Sigmoid colon (tissue), 7 donors: ENCODE data around the gene CBX7. TPM values are rescaled to one million over a fixed set of nuclear protein-coding genes. Genes with fewer than 3 reads are reported as not detected.

Experiments
- DNase-seq: peaks from one replicate; pipeline ENCODE4 v3.0.0-alpha.2; 2019
- H3K27ac ChIP-seq, 4 donors: fragments of 200-600 bp; sonication (generic); one replicate each; pipeline ENCODE4 v1.5.1; 2016 to 2019; ENCODE audit warnings: mild to moderate bottlenecking in 1 of 4
- H3K27me3 ChIP-seq, 3 donors: fragments of 200-600 bp; sonication (generic); one replicate each; pipeline ENCODE4 v1.5.1; 2019; ENCODE audit warnings: mild to moderate bottlenecking in 1 of 3
- H3K36me3 ChIP-seq, 4 donors: fragments of 200-600 bp; sonication (generic); one replicate each; pipeline ENCODE4 v1.5.1; 2016 to 2019
- H3K4me1 ChIP-seq, 4 donors: fragments of 200-600 bp; sonication (generic); one replicate each; pipeline ENCODE4 v1.5.1; 2017 to 2019
- H3K4me3 ChIP-seq, 4 donors: fragments of 200-600 bp; sonication (generic); one replicate each; pipeline ENCODE4 v1.5.1; 2017 to 2019; ENCODE audit warnings: mild to moderate bottlenecking in 2 of 4, moderate library complexity in 1 of 4
- H3K9me3 ChIP-seq, 4 donors: fragments of 200-600 bp in 3 of 4; sonication (generic) in 3 of 4; one replicate each; pipeline versions ENCODE4 v1.5.1 to v1.6.1; 2013 to 2019
- EP300 ChIP-seq, 4 donors: sonication (generic); formaldehyde crosslinking; IDR thresholded peaks; one replicate each; pipeline ENCODE4 v1.6.1; 2017; ENCODE audit warnings: antibody characterized with exemption in 4 of 4
- POLR2A ChIP-seq, 2 donors: fragments of 450-650 bp; IDR thresholded peaks; one replicate each; pipeline ENCODE4 v1.6.1; 2016; ENCODE audit warnings: antibody characterized with exemption in 2 of 2, mild to moderate bottlenecking in 2 of 2, moderate library complexity in 2 of 2
- POLR2AphosphoS5 ChIP-seq, 4 donors: sonication (generic); formaldehyde crosslinking; IDR thresholded peaks; one replicate each; pipeline ENCODE4 v1.6.1; 2017; ENCODE audit warnings: antibody characterized with exemption in 4 of 4
- WGBS, 2 donors: extraction: QIAGEN DNeasy Blood & Tissue Kit; methylation state at CpG; one replicate each; pipeline ENCODE4 v1.1.7; 2013; 5-methylcytosine and 5-hydroxymethylcytosine counted together
- intact Hi-C: fragments of 100-400 bp; cut with DNase I; formaldehyde crosslinking; loops from one replicate; pipeline ENCODE4 v1.15.1; 2023
- polyA plus RNA-seq, 3 donors: library from polyadenylated mRNA; stranded (reverse); fragments of 200-250 nt; gene quantifications; one replicate each; pipeline ENCODE4 v1.2.3, GENCODE V29; 2013
- total RNA-seq, 4 donors: library from RNA; depleted of rRNA; stranded (reverse); fragments of >200 nt; gene quantifications; one replicate each; pipeline ENCODE4 v1.1.0, GENCODE V29; 2016
- TF ChIP-seq, protein P1 (sequence below), 4 experiments: fragments of 450-650 bp in 3 of 4; fragments of 200-600 bp in 1 of 4; IDR thresholded peaks; one replicate each; pipeline ENCODE4 v1.5.1; 2016 to 2019; ENCODE audit warnings: antibody characterized with exemption in 4 of 4, mild to moderate bottlenecking in 3 of 4, moderate library complexity in 2 of 4
- donor health status: healthy with polysubstance abuse.
- donor health status: Bipolar disorder and iron deficiency.
- donor health status: healthy.

CBX7 gene
- total and polyA plus RNA-seq, 7 donors, result 10.9 to 166 (median 108) TPM

DNA sequence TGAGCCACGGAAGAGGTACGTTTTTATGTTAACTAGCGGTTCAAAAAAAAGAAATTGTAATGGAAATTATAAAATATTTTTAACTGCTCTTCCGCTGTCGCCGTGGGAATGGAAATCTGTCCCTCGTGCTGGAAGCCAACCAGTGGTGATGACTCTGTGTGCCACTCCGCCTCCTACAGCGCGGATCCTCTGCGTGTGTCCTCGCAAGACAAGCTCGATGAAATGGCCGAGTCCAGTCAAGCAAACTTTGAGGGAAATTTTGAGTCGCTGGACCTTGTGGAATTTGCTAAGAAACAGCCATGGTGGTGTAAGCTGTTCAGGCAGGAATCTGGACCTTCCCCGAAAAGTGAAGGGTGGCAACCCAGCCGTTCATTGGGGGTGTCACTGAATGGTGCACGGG, 2.9 kb upstream of the CBX7 start:
- Histone ChIP-seq H3K9me3 (no peaks in the 10 kb centered on the region), H3K4me3 (no peak overlapping the region), H3K27ac (no peak overlapping the region), H3K27me3 (no peaks in the 10 kb centered on the region), H3K4me1 (peaks cover 0 to 26% (median 14%) of the 10 kb centered on the region in 4 donors), H3K36me3 (no peaks in the 10 kb centered on the region)
- intact Hi-C loops, result no loop called here
- TF ChIP-seq, protein P1, sequence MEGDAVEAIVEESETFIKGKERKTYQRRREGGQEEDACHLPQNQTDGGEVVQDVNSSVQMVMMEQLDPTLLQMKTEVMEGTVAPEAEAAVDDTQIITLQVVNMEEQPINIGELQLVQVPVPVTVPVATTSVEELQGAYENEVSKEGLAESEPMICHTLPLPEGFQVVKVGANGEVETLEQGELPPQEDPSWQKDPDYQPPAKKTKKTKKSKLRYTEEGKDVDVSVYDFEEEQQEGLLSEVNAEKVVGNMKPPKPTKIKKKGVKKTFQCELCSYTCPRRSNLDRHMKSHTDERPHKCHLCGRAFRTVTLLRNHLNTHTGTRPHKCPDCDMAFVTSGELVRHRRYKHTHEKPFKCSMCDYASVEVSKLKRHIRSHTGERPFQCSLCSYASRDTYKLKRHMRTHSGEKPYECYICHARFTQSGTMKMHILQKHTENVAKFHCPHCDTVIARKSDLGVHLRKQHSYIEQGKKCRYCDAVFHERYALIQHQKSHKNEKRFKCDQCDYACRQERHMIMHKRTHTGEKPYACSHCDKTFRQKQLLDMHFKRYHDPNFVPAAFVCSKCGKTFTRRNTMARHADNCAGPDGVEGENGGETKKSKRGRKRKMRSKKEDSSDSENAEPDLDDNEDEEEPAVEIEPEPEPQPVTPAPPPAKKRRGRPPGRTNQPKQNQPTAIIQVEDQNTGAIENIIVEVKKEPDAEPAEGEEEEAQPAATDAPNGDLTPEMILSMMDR (IDR thresholded peaks at IDR 0.05), result no peak
- TF ChIP-seq POLR2AphosphoS5 (IDR thresholded peaks at IDR 0.05) (no peak), POLR2A (IDR thresholded peaks at IDR 0.05) (no peak), EP300 (IDR thresholded peaks at IDR 0.05) (no peak)
- WGBS, 2 donors, result 83 to 89% methylated on average over 18 of the region's 18 CpGs
- DNase-seq, result no peak

DNA sequence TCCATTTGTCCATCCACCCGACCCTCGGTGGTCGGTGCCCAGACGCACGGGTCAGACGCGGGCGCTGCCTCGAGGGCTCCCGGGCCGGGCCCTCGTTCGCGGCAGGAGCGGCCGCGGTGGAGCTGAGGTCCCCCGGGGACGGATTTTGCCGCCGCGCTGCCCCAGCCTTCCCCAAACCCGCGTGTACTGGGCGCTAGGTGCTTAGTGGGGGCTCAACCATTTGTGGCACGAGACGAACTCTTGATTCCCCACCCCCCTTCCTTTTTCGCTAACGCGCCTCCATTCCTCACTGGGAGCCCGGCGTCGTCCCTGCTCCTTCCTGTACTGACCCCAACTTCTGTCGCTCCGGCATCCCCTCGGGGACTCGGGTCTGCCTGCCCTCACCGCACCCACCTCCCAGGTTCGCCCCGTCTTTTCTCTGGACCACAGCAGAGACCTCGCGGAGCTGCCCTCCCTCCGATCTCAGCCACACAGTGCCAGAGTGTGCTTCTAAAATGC, 789 bp upstream of the CBX7 start:
- TF ChIP-seq POLR2AphosphoS5 (IDR thresholded peaks at IDR 0.05), result no peak
- no peak for TF ChIP-seq POLR2A (IDR thresholded peaks at IDR 0.05)
- peaks cover 0 to 10% (median 0%) of the 10 kb centered on the region in 4 donors for H3K36me3 ChIP-seq
- H3K4me3 ChIP-seq, result peak overlapping the region; percentile 46 to 99 (median 86)
- intact Hi-C loops, result loop anchor here (2.0 to 5.0 kb wide), 3 partner anchors 166 to 379 kb away; partner anchors contain the start of genes CBX6, RPL3 and RPS19BP1
- H3K27ac ChIP-seq, result peak overlapping the region; percentile 92 to 99 (median 96)
- H3K4me1 ChIP-seq, result peaks cover 0 to 48% (median 36%) of the 10 kb centered on the region in 4 donors
- no peaks in the 10 kb centered on the region for H3K27me3 ChIP-seq
- DNase-seq, result peak; percentile 72
- no peaks in the 10 kb centered on the region for H3K9me3 ChIP-seq
- WGBS, 2 donors, result 2 to 5% methylated on average over 43 of the region's 43 CpGs

DNA sequence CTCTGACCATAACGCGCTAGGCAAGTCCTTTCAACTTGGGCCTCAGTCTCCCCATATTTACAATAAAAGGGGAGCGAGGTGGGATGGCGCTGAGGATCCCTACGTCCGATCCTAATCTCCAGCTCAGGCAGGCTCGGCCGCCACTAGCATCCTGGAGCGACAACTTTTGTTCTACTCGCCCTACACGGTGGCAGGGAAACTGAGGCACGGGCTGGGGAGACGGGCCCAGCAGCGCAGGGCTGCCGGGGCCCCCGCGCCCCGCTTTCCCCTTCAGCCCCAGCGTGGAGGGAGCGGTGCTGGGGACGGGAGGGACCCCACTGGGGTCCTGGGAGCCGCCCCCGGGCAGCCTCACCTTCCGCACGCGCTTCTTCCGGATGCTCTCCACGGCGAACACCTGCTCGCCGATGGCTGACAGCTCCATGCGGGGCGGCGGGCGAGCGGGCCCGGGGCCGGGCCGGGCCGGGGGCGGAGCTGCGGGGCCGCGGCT, 413 bp downstream of the CBX7 start:
- intact Hi-C loops, result loop anchor here (2.0 to 5.0 kb wide), 3 partner anchors 167 to 380 kb away; partner anchors contain the start of genes CBX6, RPL3 and RPS19BP1
- H3K4me1 ChIP-seq, result peaks cover 0 to 60% (median 48%) of the 10 kb centered on the region in 4 donors
- peak overlapping the region; percentile 95 to 99 (median 98) for H3K27ac ChIP-seq
- H3K9me3 ChIP-seq, result no peaks in the 10 kb centered on the region
- no peaks in the 10 kb centered on the region for H3K27me3 ChIP-seq
- DNase-seq, result peak; percentile 71
- peak overlapping the region; percentile 75 to 99 (median 98) for H3K4me3 ChIP-seq
- TF ChIP-seq POLR2AphosphoS5 (IDR thresholded peaks at IDR 0.05) (peak in 1 of 4 donors; percentile 19), POLR2A (IDR thresholded peaks at IDR 0.05) (no peak), EP300 (IDR thresholded peaks at IDR 0.05) (no peak)
- TF ChIP-seq, protein P1 (IDR thresholded peaks at IDR 0.05), result no peak
- H3K36me3 ChIP-seq, result peaks cover 0 to 15% (median 0%) of the 10 kb centered on the region in 4 donors
- WGBS, 2 donors, result 3 to 11% methylated on average over 44 of the region's 44 CpGs

DNA sequence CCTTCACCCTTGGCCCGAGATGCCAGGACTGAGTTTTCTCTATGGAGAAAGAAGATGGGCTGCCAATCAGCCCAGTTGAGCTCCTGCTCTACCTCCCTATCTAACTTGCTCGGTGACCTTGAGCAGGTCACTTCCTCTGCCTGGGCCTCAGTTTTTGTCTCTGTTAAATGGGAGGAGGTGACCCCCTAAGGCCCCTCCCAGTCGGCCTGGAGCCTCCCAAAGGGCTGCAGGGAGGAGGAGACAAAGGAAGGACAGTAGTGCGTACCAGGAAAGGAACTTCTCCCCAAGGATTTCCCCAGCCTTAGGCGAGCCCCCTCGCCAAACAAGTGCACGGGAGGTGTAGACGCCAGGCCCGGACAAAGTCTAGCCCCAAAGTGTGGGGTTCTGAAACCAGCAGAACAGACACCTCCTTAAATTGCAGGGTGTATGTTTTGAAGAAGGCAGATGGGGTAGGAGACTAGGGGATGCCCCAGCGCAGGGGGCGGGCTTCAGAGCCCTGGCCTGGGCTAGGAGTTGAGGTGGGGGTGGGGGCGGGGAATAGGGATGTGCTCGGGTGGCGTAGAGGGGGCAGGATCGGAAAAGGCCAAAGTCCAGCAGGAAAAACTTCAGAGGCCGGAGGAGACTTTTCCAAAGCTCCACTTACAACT, 1.0 kb downstream of the CBX7 start:
- peaks cover 0 to 66% (median 54%) of the 10 kb centered on the region in 4 donors for H3K4me1 ChIP-seq
- peak overlapping the region; percentile 75 to 99 (median 98) for H3K4me3 ChIP-seq
- no peaks in the 10 kb centered on the region for H3K27me3 ChIP-seq
- peak; percentile 73 for DNase-seq
- 28 to 56% methylated on average over 15 to 16 of the region's 16 CpGs for WGBS, 2 donors
- TF ChIP-seq POLR2A (IDR thresholded peaks at IDR 0.05) (no peak), POLR2AphosphoS5 (IDR thresholded peaks at IDR 0.05) (peak in 2 of 4 donors; percentile 6 to 49)
- peak overlapping the region; percentile 95 to 99 (median 98) for H3K27ac ChIP-seq
- peaks cover 0 to 15% (median 0%) of the 10 kb centered on the region in 4 donors for H3K36me3 ChIP-seq
- intact Hi-C loops, result loop anchor here (5.0 kb wide), 1 partner anchor 381 kb away; the partner anchor contains the start of gene RPS19BP1
- no peaks in the 10 kb centered on the region for H3K9me3 ChIP-seq

DNA sequence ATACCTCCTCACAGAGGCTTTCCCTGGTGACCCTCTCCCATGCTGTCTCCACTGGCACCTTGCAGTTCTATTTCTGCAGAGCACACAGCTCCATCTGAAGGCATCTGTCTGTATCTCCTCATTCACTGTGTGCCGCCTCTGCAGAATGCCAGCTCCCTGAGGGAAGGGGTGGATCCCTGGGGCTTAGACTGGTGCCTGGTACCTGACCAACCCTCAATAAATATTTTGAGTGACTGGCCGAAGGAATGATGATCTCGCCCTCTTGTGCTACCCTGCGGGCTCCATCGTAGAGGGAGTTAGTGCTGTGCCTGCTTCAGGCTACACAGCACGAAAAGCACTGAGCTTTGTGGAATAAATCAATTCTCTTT, 1.6 kb downstream of the CBX7 start:
- Histone ChIP-seq H3K36me3 (peaks cover 0 to 15% (median 0%) of the 10 kb centered on the region in 4 donors), H3K9me3 (no peaks in the 10 kb centered on the region), H3K27me3 (no peaks in the 10 kb centered on the region), H3K4me3 (peak overlapping the region; percentile 75 to 99 (median 98)), H3K27ac (peak overlapping the region; percentile 95 to 99 (median 98)), H3K4me1 (peaks cover 0 to 72% (median 60%) of the 10 kb centered on the region in 4 donors)
- intact Hi-C loops, result loop anchor here (5.0 kb wide), 1 partner anchor 381 kb away; the partner anchor contains the start of gene RPS19BP1
- 59 to 75% methylated on average over 6 of the region's 6 CpGs for WGBS, 2 donors
- TF ChIP-seq EP300 (IDR thresholded peaks at IDR 0.05), result no peak
- no peak for TF ChIP-seq POLR2AphosphoS5 (IDR thresholded peaks at IDR 0.05)
- no peak for TF ChIP-seq POLR2A (IDR thresholded peaks at IDR 0.05)
- TF ChIP-seq, protein P1 (IDR thresholded peaks at IDR 0.05), result no peak
- DNase-seq, result peak; percentile 62
